WI38 (cell line): ENCODE results near the gene NELFB.

Source experiments
- H3K4me3 ChIP-seq: 2 replicates; pipeline ENCODE4 v1.5.1; 2011; ENCODE audit warnings: low read depth, mild to moderate bottlenecking, control low read depth, low read length
- CTCF ChIP-seq: IDR thresholded peaks from 2 replicates; pipeline ENCODE4 v1.5.1; 2012; ENCODE audit warnings: low read depth, mild to moderate bottlenecking, control low read depth, low read length

NELFB gene

GRCh38 chr9:137320555-137321384, 65.6 kb downstream of the NELFB start:
- no peak for TF ChIP-seq CTCF
- H3K4me3 ChIP-seq: no peak overlapping the region

- no peak overlapping the region for H3K4me3 ChIP-seq
- no peak for TF ChIP-seq CTCF
These were observed 66.7 kb downstream of the NELFB start for GRCh38 chr9:137321726-137322361.
